ENCODE measurements around the gene CSAG2.
A peak's percentile ranks its signal among the peaks of the same experiment; 100 is the strongest.
"Not testable (repeated sequence)": the region's sequence is repeated elsewhere in the genome, so short reads cannot be mapped to it uniquely, and the experiment has no call there.

The CSAG2 gene

GRCh38 chrX:152706500-152706899, 2.6 kb downstream of the CSAG2 start:
- not testable (repeated sequence) for H3K4me1 Mint-ChIP-seq; H3K9me3 Mint-ChIP-seq; H3K36me3 Mint-ChIP-seq; ATAC-seq (ENCODE audit: low read depth); DNase-seq (ENCODE audit: low spot score in 2 of 2); H3K27me3 Mint-ChIP-seq; H3K4me3 Mint-ChIP-seq; H3K27ac Mint-ChIP-seq

GRCh38 chrX:152700390-152700789, 8.7 kb downstream of the CSAG2 start:
- not testable (repeated sequence) for H3K4me1 Mint-ChIP-seq; H3K4me3 Mint-ChIP-seq; H3K27me3 Mint-ChIP-seq; H3K27ac Mint-ChIP-seq; H3K36me3 Mint-ChIP-seq; H3K9me3 Mint-ChIP-seq; ATAC-seq (ENCODE audit: low read depth)
- DNase-seq (ENCODE audit: low spot score in 2 of 2): peak in 1 of 2 donors; percentile 8

- not testable (repeated sequence) for H3K36me3 Mint-ChIP-seq; H3K9me3 Mint-ChIP-seq; H3K27me3 Mint-ChIP-seq; H3K4me3 Mint-ChIP-seq; DNase-seq (ENCODE audit: low spot score in 2 of 2); H3K4me1 Mint-ChIP-seq; H3K27ac Mint-ChIP-seq; ATAC-seq (ENCODE audit: low read depth)
Observed at GRCh38 chrX:152697952-152698931, 10.8 kb downstream of the CSAG2 start, which contains the start of gene MAGEA3. TSS of gene MAGEA3 (plus strand) at chrX:152698794. CDS start at chrX:152700833, 2,039 bp downstream.

- H3K9me3 Mint-ChIP-seq; H3K27me3 Mint-ChIP-seq; H3K36me3 Mint-ChIP-seq; H3K4me3 Mint-ChIP-seq; H3K27ac Mint-ChIP-seq; DNase-seq (ENCODE audit: low spot score in 2 of 2); H3K4me1 Mint-ChIP-seq; ATAC-seq (ENCODE audit: low read depth): not testable (repeated sequence)
Observed at GRCh38 chrX:152681012-152681411, 28.1 kb downstream of the CSAG2 start.

- not testable (repeated sequence) for ATAC-seq (ENCODE audit: low read depth); H3K9me3 Mint-ChIP-seq; H3K4me3 Mint-ChIP-seq
Observed at GRCh38 chrX:152674652-152675051, 34.4 kb downstream of the CSAG2 start.

GRCh38 chrX:152674135-152674534, 34.9 kb downstream of the CSAG2 start:
- DNase-seq (ENCODE audit: low spot score in 2 of 2): no peak
- Mint-ChIP-seq H3K27me3 (no peaks in the 10 kb centered on the region), H3K4me3 (no peak overlapping the region), H3K4me1 (no peaks in the 10 kb centered on the region), H3K9me3 (no peaks in the 10 kb centered on the region), H3K36me3 (no peaks in the 10 kb centered on the region), H3K27ac (no peak overlapping the region)
- no peak for ATAC-seq (ENCODE audit: low read depth)

More at GRCh38 chrX:152674652-152675051, 34.4 kb downstream of the CSAG2 start:
- DNase-seq (ENCODE audit: low spot score in 2 of 2); H3K27me3 Mint-ChIP-seq; H3K36me3 Mint-ChIP-seq; H3K4me1 Mint-ChIP-seq; H3K27ac Mint-ChIP-seq: not testable (repeated sequence)

GRCh38 chrX:152663086-152663485, 46.0 kb downstream of the CSAG2 start:
- Mint-ChIP-seq H3K36me3 (no peaks in the 10 kb centered on the region), H3K9me3 (peaks cover 5% of the 10 kb centered on the region), H3K27ac (no peak overlapping the region), H3K27me3 (peaks cover 3% of the 10 kb centered on the region), H3K4me3 (no peak overlapping the region), H3K4me1 (peaks cover 2% of the 10 kb centered on the region)
- DNase-seq (ENCODE audit: low spot score in 2 of 2): no peak
- ATAC-seq (ENCODE audit: low read depth): no peak

- Mint-ChIP-seq H3K9me3 (no peaks in the 10 kb centered on the region), H3K27me3 (peaks cover 6% of the 10 kb centered on the region), H3K36me3 (no peaks in the 10 kb centered on the region), H3K4me1 (no peaks in the 10 kb centered on the region), H3K27ac (no peak overlapping the region), H3K4me3 (no peak overlapping the region)
- DNase-seq (ENCODE audit: low spot score in 2 of 2) (no peak), ATAC-seq (ENCODE audit: low read depth) (no peak)
Observed at GRCh38 chrX:152658302-152658701, 50.8 kb downstream of the CSAG2 start.
